IMR-90 (cell line): ENCODE measurements around the gene RAB9B. TPM values are rescaled to one million over a fixed set of nuclear protein-coding genes. Genes with fewer than 3 reads are reported as not detected.

Experiments
- ATAC-seq: fragments of 200-7000 bp; cut with Tn5 transposase; 2 replicates; pipeline ENCODE4 v1.9.1; 2020; ENCODE audit warnings: low read depth, mild to moderate bottlenecking, moderate library complexity
- BruUV-seq: library from RNA; stranded (reverse); fragments of 400-500 nt; replicated peaks from 2 replicates; lab custom pipeline; 2021; lab: Mats Ljungman, UMichigan
- CTCF ChIA-PET: fragments of 300-600 bp; formaldehyde crosslinking; extraction: SDS; loops from one replicate; lab custom pipeline; 2021; ENCODE audit warnings: antibody characterized with exemption; lab: Yijun Ruan, JAX
- POLR2A ChIA-PET: fragments of 300-600 bp; sonication (Branson Sonifier 250); formaldehyde crosslinking; loops from one replicate; lab custom pipeline; 2022; ENCODE audit warnings: antibody characterized with exemption; ENCODE audit not compliant: unreplicated experiment; lab: Charles Lee
- DNase-seq: peaks from one replicate; pipeline ENCODE4 v3.0.0; 2013
- H2AFZ ChIP-seq: replicated peaks from 2 replicates; pipeline ENCODE3; 2013; ENCODE audit warnings: low read length, mild to moderate bottlenecking; ENCODE audit not compliant: poor library complexity
- H2AK5ac ChIP-seq: 2 replicates; pipeline ENCODE4 v1.6.1; 2013; ENCODE audit warnings: low read depth, low read length, inconsistent platforms
- H2AK9ac ChIP-seq: replicated peaks from 2 replicates; pipeline ENCODE3; 2013; ENCODE audit warnings: mild to moderate bottlenecking, low read depth, low read length, moderate library complexity; ENCODE audit not compliant: poor library complexity
- H2BK120ac ChIP-seq: 2 replicates; pipeline ENCODE4 v1.6.1; 2013; ENCODE audit warnings: low read depth, low read length, inconsistent platforms
- H2BK15ac ChIP-seq: 3 replicates; pipeline ENCODE4 v1.6.1; 2013; ENCODE audit warnings: low read depth, low read length, inconsistent platforms
- H2BK20ac ChIP-seq: 2 replicates; pipeline ENCODE4 v1.6.1; 2013; ENCODE audit warnings: low read depth, mild to moderate bottlenecking, inconsistent platforms, low read length, moderate library complexity
- H2BK5ac ChIP-seq: 2 replicates; pipeline ENCODE4 v1.6.1; 2013; ENCODE audit warnings: mild to moderate bottlenecking, low read depth, low read length, inconsistent platforms; ENCODE audit not compliant: poor library complexity, severe bottlenecking
- H3K14ac ChIP-seq: replicated peaks from 2 replicates; pipeline ENCODE4 v1.6.1; 2013; ENCODE audit warnings: low read depth, low read length, inconsistent platforms
- H3K18ac ChIP-seq: 2 replicates; pipeline ENCODE4 v1.6.1; 2013; ENCODE audit warnings: low read depth, low read length, control low read depth
- H3K23ac ChIP-seq: 2 replicates; pipeline ENCODE4 v1.6.1; 2013; ENCODE audit warnings: low read depth, low read length, inconsistent platforms
- H3K27ac ChIP-seq: 2 replicates; pipeline ENCODE4 v1.5.1; 2013; ENCODE audit warnings: mild to moderate bottlenecking, control low read depth, low read length; ENCODE audit not compliant: insufficient read depth
- H3K27me3 ChIP-seq: 2 replicates; pipeline ENCODE4 v1.6.1; 2013; ENCODE audit warnings: low read length; ENCODE audit not compliant: control insufficient read depth, insufficient read depth
- H3K36me3 ChIP-seq: 2 replicates; pipeline ENCODE4 v1.6.1; 2013; ENCODE audit warnings: low read length, mixed read lengths; ENCODE audit not compliant: control insufficient read depth, insufficient read depth
- H3K4ac ChIP-seq: 2 replicates; pipeline ENCODE4 v1.6.1; 2013; ENCODE audit warnings: low read depth, low read length, inconsistent platforms
- H3K4me1 ChIP-seq: 2 replicates; pipeline ENCODE4 v1.6.1; 2013; ENCODE audit warnings: low read length, mixed read lengths; ENCODE audit not compliant: control insufficient read depth, insufficient read depth
- H3K4me2 ChIP-seq: 2 replicates; pipeline ENCODE4 v1.6.1; 2013; ENCODE audit warnings: low read depth, mild to moderate bottlenecking, control low read depth, low read length, moderate library complexity
- H3K4me3 ChIP-seq: 2 replicates; pipeline ENCODE4 v1.5.1; 2013; ENCODE audit warnings: low read depth, mild to moderate bottlenecking, control low read depth, low read length, moderate library complexity; ENCODE audit not compliant: insufficient read depth
- H3K56ac ChIP-seq: 2 replicates; pipeline ENCODE4 v1.6.1; 2013; ENCODE audit warnings: low read length, inconsistent platforms; ENCODE audit not compliant: insufficient read depth; ENCODE audit errors: extremely low read depth
- H3K79me1 ChIP-seq, 2 experiments: 2 replicates each; pipeline ENCODE4 v1.6.1; 2013; ENCODE audit warnings: low read length in 2 of 2, inconsistent platforms in 1 of 2, low read depth in 1 of 2
- H3K9ac ChIP-seq: 2 replicates; pipeline ENCODE4 v1.6.1; 2013; ENCODE audit warnings: low read depth, low read length, control low read depth
- H3K9me1 ChIP-seq: 2 replicates; pipeline ENCODE4 v1.6.1; 2013; ENCODE audit warnings: low read length, inconsistent platforms; ENCODE audit not compliant: insufficient read depth
- H3K9me3 ChIP-seq: 2 replicates; pipeline ENCODE4 v1.6.1; 2013; ENCODE audit warnings: low read length; ENCODE audit not compliant: control insufficient read depth, insufficient read depth
- H4K20me1 ChIP-seq: 2 replicates; pipeline ENCODE4 v1.6.1; 2013; ENCODE audit warnings: low read length, inconsistent platforms; ENCODE audit not compliant: insufficient read depth
- H4K5ac ChIP-seq: 2 replicates; pipeline ENCODE4 v1.6.1; 2013; ENCODE audit warnings: mild to moderate bottlenecking, low read depth, low read length, control low read depth
- H4K8ac ChIP-seq, 2 experiments: 2 replicates each; pipeline ENCODE4 v1.6.1; 2013; ENCODE audit warnings: low read depth in 2 of 2, low read length in 2 of 2, control low read depth in 1 of 2, inconsistent platforms in 1 of 2
- H4K91ac ChIP-seq: 2 replicates; pipeline ENCODE4 v1.6.1; 2013; ENCODE audit warnings: low read depth, low read length, inconsistent platforms; ENCODE audit not compliant: insufficient read depth
- CHD1 ChIP-seq: IDR thresholded peaks from 2 replicates; pipeline ENCODE4 v1.6.1; 2012; ENCODE audit warnings: low read depth, low read length, improper control_type of control experiment
- CTCF ChIP-seq: conservative IDR thresholded peaks from 2 replicates; pipeline ENCODE4 v1.5.1; 2012; ENCODE audit warnings: mild to moderate bottlenecking, low read depth, low read length, improper control_type of control experiment
- ELK1 ChIP-seq: fragments of 150-350 bp; IDR thresholded peaks from 2 replicates; pipeline ENCODE4 v1.6.1; 2016; ENCODE audit warnings: low read depth, mild to moderate bottlenecking, low read length, moderate library complexity, borderline replicate concordance
- FOS ChIP-seq: fragments of 150-350 bp; IDR thresholded peaks from 2 replicates; pipeline ENCODE4 v1.6.1; 2016; ENCODE audit warnings: low read depth, low read length
- MAZ ChIP-seq: IDR thresholded peaks from 2 replicates; pipeline ENCODE4 v1.6.1; 2012; ENCODE audit warnings: low read depth, mild to moderate bottlenecking, low read length, improper control_type of control experiment, moderate library complexity, borderline replicate concordance
- MXI1 ChIP-seq: IDR thresholded peaks from 2 replicates; pipeline ENCODE4 v1.6.1; 2012; ENCODE audit warnings: low read depth, mild to moderate bottlenecking, low read length, moderate library complexity, borderline replicate concordance
- NFE2L2 ChIP-seq: fragments of 150-350 bp; IDR thresholded peaks from 2 replicates; pipeline ENCODE4 v1.6.1; 2016; ENCODE audit warnings: low read depth, mild to moderate bottlenecking, low read length
- POLR2A ChIP-seq: IDR thresholded peaks from 2 replicates; pipeline ENCODE4 v1.6.1; 2012; ENCODE audit warnings: mild to moderate bottlenecking, low read depth, low read length
- RAD21 ChIP-seq: IDR thresholded peaks from 2 replicates; pipeline ENCODE4 v1.6.1; 2012; ENCODE audit warnings: low read length, improper control_type of control experiment
- RFX5 ChIP-seq: IDR thresholded peaks from 2 replicates; pipeline ENCODE4 v1.8.0; 2012; ENCODE audit warnings: low read depth, mild to moderate bottlenecking, low read length, moderate library complexity
- SMC3 ChIP-seq: fragments of 150-350 bp; IDR thresholded peaks from 2 replicates; pipeline ENCODE4 v1.6.1; 2016; ENCODE audit warnings: low read depth, mild to moderate bottlenecking, antibody characterized with exemption, low read length, moderate library complexity
- USF2 ChIP-seq: fragments of 150-350 bp; IDR thresholded peaks from 2 replicates; pipeline ENCODE4 v1.6.1; 2017; ENCODE audit warnings: mild to moderate bottlenecking, antibody characterized with exemption, low read length, low read depth
- dilution Hi-C: fragments of 300-500 bp; cut with HindIII; formaldehyde crosslinking; loops from one replicate; pipeline ENCODE4 v1.14.3; 2018; ENCODE audit warnings: low sequenced_read_pairs; ENCODE audit not compliant: unreplicated experiment
- in situ Hi-C: fragments of 300-500 bp; cut with MboI; formaldehyde crosslinking; loops from 3 replicates; pipeline ENCODE4 v1.14.3; 2019; ENCODE audit warnings: low sequenced_read_pairs, inconsistent platforms, mixed read lengths
- intact Hi-C: fragments of 100-400 bp; cut with micrococcal nuclease; formaldehyde crosslinking; loops from 2 replicates; pipeline ENCODE4 v1.10.0; 2022
- polyA plus RNA-seq, 3 experiments: library from polyadenylated mRNA; depleted of rRNA; stranded (reverse); fragments of >200 nt; gene quantifications; 2 replicates each; pipeline ENCODE4 v1.2.3, GENCODE V29; 2012; ENCODE audit warnings: low replicate concordance in 1 of 3
- total RNA-seq: library from RNA; depleted of rRNA; stranded (reverse); fragments of >200 nt; gene quantifications from 2 replicates; pipeline ENCODE4 v1.2.3, GENCODE V29; 2012

The RAB9B gene
- total and polyA plus RNA-seq, 2 of the 4 experiments (the other 2 are of a cell fraction): 0.58 to 0.90 TPM

- ChIA-PET POLR2A (no interaction called here), CTCF (no interaction called here)
- no peak overlapping the region for H2AFZ ChIP-seq
- no peak overlapping the region for H3K18ac ChIP-seq
- no peak overlapping the region for H2AK9ac ChIP-seq
- H2BK15ac ChIP-seq: no peak overlapping the region
- H3K36me3 ChIP-seq: no peaks in the 10 kb centered on the region
- H3K27ac ChIP-seq: no peak overlapping the region
- H4K5ac ChIP-seq: no peak overlapping the region
- H3K4ac ChIP-seq: no peak overlapping the region
- no peak overlapping the region for H4K8ac ChIP-seq
- peaks cover 2% of the 10 kb centered on the region; the same call in 1 of the 2 replicates for H3K4me1 ChIP-seq
- H3K56ac ChIP-seq: no peak overlapping the region
- intact Hi-C loops (loop anchor here (10.0 kb wide), 1 partner anchor 428 kb away; no protein-coding TSS in a partner anchor), dilution Hi-C loops (no loop called here), in situ Hi-C loops (loop anchor here (5.0 to 25.0 kb wide), 2 partner anchors 71 to 266 kb away; partner anchors contain the start of gene ZCCHC18)
- no peak overlapping the region for H3K23ac ChIP-seq
- H3K4me3 ChIP-seq: no peak overlapping the region
- H3K9me3 ChIP-seq: no peaks in the 10 kb centered on the region
- no peak overlapping the region for H3K9ac ChIP-seq
- no peak overlapping the region for H2BK120ac ChIP-seq
- TF ChIP-seq USF2 (no peak), ELK1 (no peak), POLR2A (no peak), NFE2L2 (no peak), FOS (no peak), MAZ (no peak), MXI1 (no peak), RFX5 (no peak), CHD1 (no peak), RAD21 (no peak), SMC3 (no peak), CTCF (no peak)
- no peak overlapping the region for H2BK5ac ChIP-seq
- no peak overlapping the region for H2BK20ac ChIP-seq
- H2AK5ac ChIP-seq: no peak overlapping the region
- peaks cover 4% of the 10 kb centered on the region for H3K27me3 ChIP-seq
- ATAC-seq (no peak), DNase-seq (peak; percentile 17)
- no peak overlapping the region for H3K4me2 ChIP-seq
- no TSS peak for BruUV-seq
- no peaks in the 10 kb centered on the region for H3K9me1 ChIP-seq
- no peaks in the 10 kb centered on the region for H3K79me1 ChIP-seq
- no peak overlapping the region for H3K14ac ChIP-seq
- no peaks in the 10 kb centered on the region for H4K20me1 ChIP-seq
- H4K91ac ChIP-seq: no peak overlapping the region
Observed at GRCh38 chrX:103846386-103846785, 14.3 kb upstream of the RAB9B start.
